HepG2 (cell line): ENCODE results near the gene APOM. TPM values are rescaled to one million over a fixed set of nuclear protein-coding genes. Genes with fewer than 3 reads are reported as not detected.

Source experiments
- ATAC-seq: fragments of 200-7000 bp; cut with Tn5 transposase; 3 replicates; pipeline ENCODE4 v1.9.1; 2020; ENCODE audit warnings: mild to moderate bottlenecking, moderate library complexity
- BruUV-seq: library from RNA; stranded (reverse); fragments of 400-500 nt; replicated peaks from 2 replicates; lab custom pipeline; 2021; lab: Mats Ljungman, UMichigan
- CTCF ChIA-PET: fragments of 300-600 bp; formaldehyde crosslinking; extraction: SDS; loops from one replicate; lab custom pipeline; 2021; ENCODE audit warnings: low total read pairs, inconsistent platforms, low intra/inter-chr PET ratio; lab: Yijun Ruan, JAX
- POLR2A ChIA-PET: fragments of 350-600 bp; sonication (Branson Sonifier 250); formaldehyde crosslinking; loops from one replicate; lab custom pipeline; 2020; ENCODE audit warnings: antibody characterized with exemption, inconsistent platforms; lab: Yijun Ruan, JAX
- DNase-seq: peaks from one replicate; pipeline ENCODE4 v3.0.0-alpha.2; 2015; ENCODE audit warnings: low spot score
- FAIRE-seq: peaks from 3 replicates; lab custom pipeline; 2011; peaks lifted over from hg19 to GRCh38; lab: Jason Lieb, UNC
- H2AFZ ChIP-seq: one replicate; pipeline ENCODE4 v1.6.1; 2011; ENCODE audit warnings: low read length, inconsistent platforms
- H3K27ac ChIP-seq: fragments of 300-600 bp; 3 replicates; pipeline ENCODE4 v1.8.0; 2011; ENCODE audit warnings: mixed run types, mild to moderate bottlenecking, mixed read lengths, low read length, inconsistent platforms; ENCODE audit not compliant: insufficient read depth; ENCODE audit errors: extremely low read length
- H3K27me3 ChIP-seq, 2 experiments: fragments of 200-600 bp in 1 of 2; 2 replicates in 1 of 2; 3 replicates in 1 of 2; pipeline versions ENCODE4 v1.6.0 to v1.8.0; 2011; ENCODE audit warnings: low read length in 2 of 2, mild to moderate bottlenecking in 2 of 2, moderate library complexity in 2 of 2, inconsistent platforms in 1 of 2; ENCODE audit not compliant: insufficient read depth in 2 of 2, control insufficient read depth in 1 of 2
- H3K36me3 ChIP-seq, 2 experiments: fragments of 200-600 bp in 1 of 2; replicated peaks in 1 of 2; 2 replicates in 1 of 2; 3 replicates in 1 of 2; pipeline versions ENCODE4 v1.5.1 to v1.8.0; 2011; ENCODE audit warnings: low read length in 2 of 2, inconsistent platforms in 1 of 2; ENCODE audit not compliant: insufficient read depth in 2 of 2, control insufficient read depth in 1 of 2
- H3K4me1 ChIP-seq: 2 replicates; pipeline ENCODE4 v1.5.1; 2012; ENCODE audit warnings: low read length, inconsistent platforms; ENCODE audit not compliant: insufficient read depth
- H3K4me2 ChIP-seq: 2 replicates; pipeline ENCODE4 v1.6.0; 2011; ENCODE audit warnings: low read depth, low read length, inconsistent platforms
- H3K4me3 ChIP-seq, 3 experiments: fragments of 200-600 bp in 1 of 3; sonication (generic), shearing (Covaris generic) in 1 of 3; replicated peaks in 1 of 3; 2 replicates each; pipeline ENCODE4 v1.5.1; 2011 to 2016; ENCODE audit warnings: low read length in 3 of 3, inconsistent platforms in 2 of 3, low read depth in 2 of 3, mild to moderate bottlenecking in 2 of 3, control low read depth in 1 of 3, mixed read lengths in 1 of 3; ENCODE audit not compliant: insufficient read depth in 1 of 3
- H3K79me2 ChIP-seq: one replicate; pipeline ENCODE4 v1.6.1; 2011; ENCODE audit warnings: low read length, inconsistent platforms; ENCODE audit not compliant: insufficient read depth
- H3K9ac ChIP-seq: 2 replicates; pipeline ENCODE4 v1.6.0; 2011; ENCODE audit warnings: mild to moderate bottlenecking, low read depth, low read length, inconsistent platforms; ENCODE audit not compliant: insufficient read depth
- H3K9me3 ChIP-seq: 2 replicates; pipeline ENCODE4 v1.5.1; 2012; ENCODE audit warnings: mild to moderate bottlenecking, low read length
- H4K20me1 ChIP-seq: 2 replicates; pipeline ENCODE4 v1.6.0; 2011; ENCODE audit warnings: inconsistent platforms, mild to moderate bottlenecking, low read length, moderate library complexity; ENCODE audit not compliant: insufficient read depth
- CBFB ChIP-seq: sonication (generic); formaldehyde crosslinking; IDR thresholded peaks from 2 replicates; pipeline ENCODE4 v1.4.0; 2020; ENCODE audit warnings: missing genetic modification reagents
- DPF2 ChIP-seq: sonication (generic); formaldehyde crosslinking; IDR thresholded peaks from 2 replicates; pipeline ENCODE4 v1.4.0; 2020; ENCODE audit warnings: mild to moderate bottlenecking, low read depth, missing genetic modification reagents, borderline replicate concordance
- HNRNPLL ChIP-seq: fragments of 200-400 bp; formaldehyde crosslinking; IDR thresholded peaks from 2 replicates; pipeline ENCODE4 v1.6.1; 2017; ENCODE audit warnings: mild to moderate bottlenecking, low read depth, low read length; ENCODE audit not compliant: poor library complexity, severe bottlenecking
- PHF8 ChIP-seq: sonication (generic); formaldehyde crosslinking; IDR thresholded peaks from 2 replicates; pipeline ENCODE4 v1.5.0; 2020; ENCODE audit warnings: missing genetic modification reagents
- TBX3 ChIP-seq: fragments of 450-650 bp; IDR thresholded peaks from 2 replicates; pipeline ENCODE4 v1.6.1; 2017; ENCODE audit warnings: antibody characterized with exemption, mild to moderate bottlenecking, inconsistent platforms, borderline replicate concordance
- TRIM22 ChIP-seq: fragments of 450-650 bp; IDR thresholded peaks from 2 replicates; pipeline ENCODE4 v1.6.1; 2017
- ZNF3 ChIP-seq: IDR thresholded peaks from 2 replicates; pipeline ENCODE4 v1.7.0; 2017; ENCODE audit warnings: inconsistent platforms
- ZNF646 ChIP-seq: sonication (generic); formaldehyde crosslinking; IDR thresholded peaks from 2 replicates; pipeline ENCODE4 v1.9.0; 2021; ENCODE audit warnings: mild to moderate bottlenecking, missing genetic modification reagents
- ZNF687 ChIP-seq: sonication (generic); formaldehyde crosslinking; IDR thresholded peaks from 2 replicates; pipeline ENCODE4 v1.5.1; 2020; ENCODE audit warnings: mild to moderate bottlenecking, missing genetic modification reagents, moderate library complexity
- WGBS: methylation state at CpG from one replicate; pipeline ENCODE4 v1.1.6; 2017; ENCODE audit warnings: low lambda C conversion rate; 5-methylcytosine and 5-hydroxymethylcytosine counted together
- in situ Hi-C: cut with HindIII; loops from 2 replicates; pipeline ENCODE4 v1.10.0; 2017; ENCODE audit warnings: low pct_unique_long_range_greater_than_20kb; ENCODE audit not compliant: extremely low pct_ligation_motif_present
- intact Hi-C: fragments of 100-400 bp; cut with micrococcal nuclease; formaldehyde crosslinking; loops from one replicate; pipeline ENCODE4 v1.10.0; 2022; ENCODE audit not compliant: unreplicated experiment
- polyA plus RNA-seq, 8 experiments: library from polyadenylated mRNA; depleted of rRNA in 3 of 8; stranded (reverse) in 7 of 8; unstranded in 1 of 8; fragments of >200 nt; fragmentation: Illumina TruSeq in 4 of 8; extraction: Trizol in 4 of 8; gene quantifications; 2 replicates each; pipeline versions ENCODE4 v1.2.1 to v1.2.3, GENCODE V29; 2011 to 2016; ENCODE audit warnings: low read depth in 4 of 8, missing spikeins in 1 of 8, mixed read lengths in 1 of 8; ENCODE audit not compliant: insufficient read depth in 1 of 8
- total RNA-seq, 5 experiments: library from RNA; depleted of rRNA; stranded (reverse); fragments of >200 nt; fragmentation: Illumina TruSeq; extraction: Trizol; gene quantifications; 2 replicates each; pipeline ENCODE4 v1.2.3, GENCODE V29; 2016; ENCODE audit warnings: low read depth in 1 of 5

Gene APOM
- total and polyA plus RNA-seq, 2 of the 13 experiments (the other 11 are each of a cell fraction or from before 2014, with no cell fraction given) = 98.2 to 1,140 TPM

GRCh38 chr6:31624070-31624469 is 31.6 kb upstream of the APOM start (continued):
- TF ChIP-seq ZNF687 (CRISPR knock-in tag) = no peak
- no peak for TF ChIP-seq HNRNPLL
- no peak for TF ChIP-seq TBX3
- TF ChIP-seq PHF8 (CRISPR knock-in tag) = no peak
- TF ChIP-seq ZNF3 = no peak
- no peak for TF ChIP-seq TRIM22
- TF ChIP-seq DPF2 = no peak

- 97% methylated on average over 10 of the region's 10 CpGs for WGBS
- no peak overlapping the region for H3K4me3 ChIP-seq
- no peak overlapping the region for H2AFZ ChIP-seq
- in situ Hi-C loops (no loop called here), intact Hi-C loops (no loop called here)
- no peak overlapping the region for H3K9ac ChIP-seq
- peaks cover 11% of the 10 kb centered on the region for H3K4me1 ChIP-seq
- ChIA-PET CTCF (no interaction called here), POLR2A (interaction anchor here (3.4 kb wide), 1 partner anchor 25 kb away, joined by 11 read pairs; the partner anchor contains the start of gene BAG6)
- TF ChIP-seq CBFB (CRISPR knock-in tag) (no peak), ZNF646 (CRISPR knock-in tag) (no peak)
- ATAC-seq (no peak), DNase-seq (no peak), FAIRE-seq (no peak)
- no peaks in the 10 kb centered on the region for H3K9me3 ChIP-seq
- BruUV-seq = no TSS peak
- no peak overlapping the region for H3K27ac ChIP-seq
- no peak overlapping the region for H3K4me2 ChIP-seq
- H3K36me3 ChIP-seq = peaks cover 70 to 95% of the 10 kb centered on the region in 2 experiments
- H4K20me1 ChIP-seq = peaks cover 11% of the 10 kb centered on the region; the same call in 1 of the 2 replicates
- H3K27me3 ChIP-seq = no peaks in the 10 kb centered on the region
- H3K79me2 ChIP-seq = peaks cover 25% of the 10 kb centered on the region
Observed at GRCh38 chr6:31626952-31627351, 28.7 kb upstream of the APOM start.
